Fibroblast of the conjunctiva (primary cell): ENCODE results near the gene MMP11.

Source experiments
- DNase-seq: peaks from one replicate; pipeline ENCODE4 v3.0.0-alpha.2; 2010; ENCODE audit warnings: low read depth

The MMP11 gene

GRCh38 chr22:23760056-23760455 is 12.6 kb upstream of the MMP11 start:
- no peak for DNase-seq

GRCh38 chr22:23762842-23763578 is 9.6 kb upstream of the MMP11 start, which contains the start of gene C22orf15:
Gene C22orf15, plus strand, starts transcription at chr22:23762990. Its CDS starts 317 bp downstream, at chr22:23763307.
- no peak for DNase-seq

- no peak for DNase-seq
Observed at GRCh38 chr22:23763579-23763945, 9.1 kb upstream of the MMP11 start.

- no peak for DNase-seq
Observed at GRCh38 chr22:23763954-23764353, 8.7 kb upstream of the MMP11 start.

- no peak for DNase-seq
Observed at GRCh38 chr22:23764899-23765881, 7.5 kb upstream of the MMP11 start.

- DNase-seq = no peak
Observed at GRCh38 chr22:23767303-23767672, 5.4 kb upstream of the MMP11 start.

GRCh38 chr22:23767673-23768548 is 4.7 kb upstream of the MMP11 start, which contains the start of gene CHCHD10:
Gene CHCHD10, minus strand, starts transcription at chr22:23767972. Its CDS starts 98 bp downstream, at chr22:23767874.
- DNase-seq = peak; percentile 50

- no peak for DNase-seq
Observed at GRCh38 chr22:23769321-23769965, 3.2 kb upstream of the MMP11 start.

GRCh38 chr22:23772315-23772648 is 367 bp upstream of the MMP11 start:
- no peak for DNase-seq

- no peak for DNase-seq
Observed at GRCh38 chr22:23773483-23774113, 949 bp downstream of the MMP11 start.

- no peak for DNase-seq
Observed at GRCh38 chr22:23774114-23774921, 1.7 kb downstream of the MMP11 start.

- no peak for DNase-seq
Observed at GRCh38 chr22:23774922-23775436, 2.3 kb downstream of the MMP11 start.

GRCh38 chr22:23775779-23776375 is 3.2 kb downstream of the MMP11 start:
- DNase-seq = no peak

- no peak for DNase-seq
Observed at GRCh38 chr22:23777776-23778576, 5.3 kb downstream of the MMP11 start.

GRCh38 chr22:23778577-23778900 is 5.9 kb downstream of the MMP11 start:
- DNase-seq = no peak

GRCh38 chr22:23779083-23779482 is 6.4 kb downstream of the MMP11 start:
- DNase-seq = no peak

GRCh38 chr22:23779731-23780130 is 7.1 kb downstream of the MMP11 start:
- no peak for DNase-seq

- DNase-seq = no peak
Observed at GRCh38 chr22:23780146-23780748, 7.6 kb downstream of the MMP11 start.
